H1 (cell line): ENCODE data around the gene LGALS16. TPM values are rescaled to one million over a fixed set of nuclear protein-coding genes. Genes with fewer than 3 reads are reported as not detected.

Experiments
- CTCF ChIA-PET: fragments of 300-600 bp; sonication (Branson Sonifier 250); formaldehyde crosslinking; loops from one replicate; lab custom pipeline; 2021; ENCODE audit not compliant: partially characterized antibody; lab: Charles Lee
- POLR2A ChIA-PET: fragments of 300-600 bp; sonication (Branson Sonifier 250); formaldehyde crosslinking; loops from one replicate; lab custom pipeline; 2021; ENCODE audit warnings: inconsistent platforms; ENCODE audit not compliant: partially characterized antibody; lab: Charles Lee
- DNase-seq, 2 experiments: peaks; one replicate each; pipeline versions ENCODE4 v3.0.0 to v3.0.0-alpha.2; 2010 to 2022; ENCODE audit warnings: low spot score in 2 of 2, low read depth in 1 of 2, mixed read lengths in 1 of 2
- FAIRE-seq: peaks from 2 replicates; lab custom pipeline; 2011; peaks lifted over from hg19 to GRCh38; lab: Jason Lieb, UNC
- H2AFZ ChIP-seq: 2 replicates; pipeline ENCODE4 v1.8.1; 2012; ENCODE audit warnings: low read length, inconsistent platforms
- H2AK5ac ChIP-seq: 2 replicates; pipeline ENCODE4 v1.6.1; 2013; ENCODE audit warnings: low read depth, low read length
- H2BK120ac ChIP-seq: replicated peaks from 2 replicates; pipeline ENCODE3; 2013; ENCODE audit warnings: low read depth, low read length, inconsistent platforms
- H2BK12ac ChIP-seq: 2 replicates; pipeline ENCODE4 v1.6.1; 2013; ENCODE audit warnings: low read depth, low read length
- H2BK15ac ChIP-seq: 2 replicates; pipeline ENCODE4 v1.6.1; 2013; ENCODE audit warnings: low read length
- H2BK20ac ChIP-seq: 2 replicates; pipeline ENCODE4 v1.6.1; 2013; ENCODE audit warnings: low read length
- H2BK5ac ChIP-seq: 2 replicates; pipeline ENCODE4 v1.6.1; 2013; ENCODE audit warnings: low read depth, low read length
- H3K14ac ChIP-seq: 2 replicates; pipeline ENCODE4 v1.6.1; 2013; ENCODE audit warnings: inconsistent platforms; ENCODE audit not compliant: insufficient read length
- H3K18ac ChIP-seq: 2 replicates; pipeline ENCODE4 v1.6.1; 2013; ENCODE audit warnings: low read length; ENCODE audit errors: extremely low read depth
- H3K23ac ChIP-seq: 2 replicates; pipeline ENCODE4 v1.6.1; 2013; ENCODE audit warnings: inconsistent platforms; ENCODE audit not compliant: insufficient read length
- H3K23me2 ChIP-seq: 2 replicates; pipeline ENCODE4 v1.6.1; 2013; ENCODE audit warnings: low read depth, low read length
- H3K27ac ChIP-seq: 2 replicates; pipeline ENCODE4 v1.6.1; 2011; ENCODE audit warnings: low read depth, low read length, inconsistent platforms
- H3K27me3 ChIP-seq, 4 experiments: replicated peaks in 1 of 4; 1 replicate in 1 of 4; 2 replicates in 3 of 4; pipeline versions ENCODE4 v1.6.1 to v1.8.1; 2011 to 2013; ENCODE audit warnings: low read length in 3 of 4, mild to moderate bottlenecking in 3 of 4, inconsistent platforms in 2 of 4, mixed read lengths in 2 of 4, moderate library complexity in 1 of 4; ENCODE audit not compliant: control insufficient read depth in 3 of 4, insufficient read depth in 3 of 4; ENCODE audit errors: extremely low read depth in 1 of 4
- H3K36me3 ChIP-seq, 4 experiments: 2 replicates each; pipeline versions ENCODE4 v1.6.1 to v1.8.1; 2011 to 2013; ENCODE audit warnings: mild to moderate bottlenecking in 4 of 4, low read length in 3 of 4, moderate library complexity in 2 of 4, control low read depth in 1 of 4, inconsistent platforms in 1 of 4; ENCODE audit not compliant: insufficient read depth in 4 of 4, control insufficient read depth in 2 of 4
- H3K4ac ChIP-seq: replicated peaks from 2 replicates; pipeline ENCODE3; 2013; ENCODE audit warnings: low read length, low read depth, mixed read lengths, inconsistent platforms; ENCODE audit not compliant: insufficient read length
- H3K4me1 ChIP-seq, 4 experiments: replicated peaks in 1 of 4; 1 replicate in 1 of 4; 2 replicates in 3 of 4; pipeline versions ENCODE4 v1.6.1 to v1.8.1; 2011 to 2013; ENCODE audit warnings: low read length in 3 of 4, inconsistent platforms in 2 of 4, mixed read lengths in 1 of 4; ENCODE audit not compliant: insufficient read depth in 4 of 4, control insufficient read depth in 3 of 4
- H3K4me2 ChIP-seq, 2 experiments: 2 replicates each; pipeline versions ENCODE4 v1.6.1 to v1.8.1; 2011 to 2013; ENCODE audit warnings: low read depth in 2 of 2, low read length in 2 of 2, control low read depth in 1 of 2, inconsistent platforms in 1 of 2, mild to moderate bottlenecking in 1 of 2; ENCODE audit not compliant: insufficient read depth in 1 of 2
- H3K4me3 ChIP-seq, 4 experiments: fragments of 200-600, 300-600 bp in 1 of 4; sonication (generic), shearing (Covaris generic), sonication (Bioruptor Twin) in 1 of 4; 2 replicates each; pipeline versions ENCODE4 v1.5.1 to v1.8.1; 2011 to 2016; ENCODE audit warnings: low read length in 4 of 4, low read depth in 3 of 4, control low read depth in 2 of 4, inconsistent platforms in 2 of 4, mild to moderate bottlenecking in 2 of 4, mixed read lengths in 1 of 4, moderate library complexity in 1 of 4; ENCODE audit not compliant: insufficient read depth in 2 of 4; ENCODE audit errors: extremely low read depth in 1 of 4
- H3K56ac ChIP-seq: replicated peaks from 2 replicates; pipeline ENCODE3; 2013; ENCODE audit warnings: low read depth, mild to moderate bottlenecking, mixed read lengths, low read length, inconsistent platforms; ENCODE audit not compliant: insufficient read length
- H3K79me1 ChIP-seq: 2 replicates; pipeline ENCODE4 v1.6.1; 2013; ENCODE audit warnings: low read depth, low read length, control low read depth
- H3K79me2 ChIP-seq, 2 experiments: 2 replicates each; pipeline versions ENCODE4 v1.6.1 to v1.8.1; 2012 to 2013; ENCODE audit warnings: low read length in 2 of 2, mild to moderate bottlenecking in 2 of 2, inconsistent platforms in 1 of 2; ENCODE audit not compliant: insufficient read depth in 2 of 2, control insufficient read depth in 1 of 2
- H3K9ac ChIP-seq, 4 experiments: replicated peaks in 1 of 4; 1 replicate in 1 of 4; 2 replicates in 3 of 4; pipeline versions ENCODE4 v1.6.1 to v1.8.1; 2011 to 2013; ENCODE audit warnings: low read depth in 3 of 4, low read length in 3 of 4, control low read depth in 2 of 4, mild to moderate bottlenecking in 2 of 4, moderate library complexity in 2 of 4, inconsistent platforms in 1 of 4; ENCODE audit errors: extremely low read depth in 1 of 4
- H3K9me3 ChIP-seq, 2 experiments: 2 replicates each; pipeline versions ENCODE4 v1.6.1 to v1.8.1; 2012 to 2013; ENCODE audit warnings: mild to moderate bottlenecking in 2 of 2, moderate library complexity in 2 of 2, control low read depth in 1 of 2, inconsistent platforms in 1 of 2, low read depth in 1 of 2, low read length in 1 of 2, mixed read lengths in 1 of 2; ENCODE audit not compliant: insufficient read depth in 2 of 2
- H4K20me1 ChIP-seq, 2 experiments: replicated peaks in 1 of 2; 2 replicates each; pipeline versions ENCODE3 to v1.8.1; 2011 to 2013; ENCODE audit warnings: inconsistent platforms in 2 of 2, low read length in 2 of 2, mild to moderate bottlenecking in 1 of 2; ENCODE audit not compliant: insufficient read depth in 2 of 2, control insufficient read depth in 1 of 2
- H4K5ac ChIP-seq: 2 replicates; pipeline ENCODE4 v1.6.1; 2013; ENCODE audit warnings: low read length, low read depth, mixed read lengths, inconsistent platforms; ENCODE audit not compliant: insufficient read length
- H4K8ac ChIP-seq: 2 replicates; pipeline ENCODE4 v1.8.0; 2013; ENCODE audit warnings: mild to moderate bottlenecking, moderate library complexity, low read length, inconsistent platforms; ENCODE audit not compliant: insufficient read depth; ENCODE audit errors: extremely low read depth
- H4K91ac ChIP-seq: replicated peaks from 2 replicates; pipeline ENCODE3; 2013; ENCODE audit warnings: low read length, mixed read lengths, inconsistent platforms; ENCODE audit not compliant: insufficient read length
- CBX8 ChIP-seq: fragments of 300-800, 300-1000 bp; sonication (generic); IDR thresholded peaks from 2 replicates; pipeline ENCODE4 v1.7.1; 2016; ENCODE audit warnings: low read depth, low read length, borderline replicate concordance
- CTCF ChIP-seq, 3 experiments: IDR thresholded peaks; 1 replicate in 2 of 3; 2 replicates in 1 of 3; pipeline versions ENCODE4 v1.5.1 to v1.6.1; 2011; ENCODE audit warnings: low read length in 3 of 3, mild to moderate bottlenecking in 3 of 3, inconsistent platforms in 2 of 3, low read depth in 1 of 3, moderate library complexity in 1 of 3; ENCODE audit not compliant: insufficient read depth in 1 of 3; ENCODE audit errors: control extremely low read depth in 1 of 3
- EP300 ChIP-seq, 2 experiments: IDR thresholded peaks; 1 replicate in 1 of 2; 2 replicates in 1 of 2; pipeline ENCODE4 v1.6.1; 2011 to 2012; ENCODE audit warnings: low read depth in 2 of 2, low read length in 2 of 2, mild to moderate bottlenecking in 2 of 2, borderline replicate concordance in 1 of 2, inconsistent platforms in 1 of 2, moderate library complexity in 1 of 2
- POU5F1 ChIP-seq: IDR thresholded peaks from 2 replicates; pipeline ENCODE4 v1.6.1; 2011; ENCODE audit warnings: low read depth, mild to moderate bottlenecking, low read length, moderate library complexity
- RAD21 ChIP-seq, 2 experiments: IDR thresholded peaks in 1 of 2; conservative IDR thresholded peaks in 1 of 2; 2 replicates each; pipeline ENCODE4 v1.6.1; 2011; ENCODE audit warnings: low read depth in 2 of 2, low read length in 2 of 2, improper control_type of control experiment in 1 of 2, inconsistent platforms in 1 of 2, mild to moderate bottlenecking in 1 of 2, moderate library complexity in 1 of 2
- SIX5 ChIP-seq: IDR thresholded peaks from 2 replicates; pipeline ENCODE4 v1.6.1; 2011; ENCODE audit warnings: mild to moderate bottlenecking, low read depth, low read length
- TAF1 ChIP-seq: IDR thresholded peaks from 2 replicates; pipeline ENCODE4 v1.6.1; 2011; ENCODE audit warnings: mild to moderate bottlenecking, low read depth, low read length
- TBP ChIP-seq: IDR thresholded peaks from 2 replicates; pipeline ENCODE4 v1.6.1; 2011; ENCODE audit warnings: low read depth, low read length, improper control_type of control experiment
- YY1 ChIP-seq: IDR thresholded peaks from 2 replicates; pipeline ENCODE4 v1.6.1; 2011; ENCODE audit warnings: low read depth, mild to moderate bottlenecking, low read length
- WGBS, 2 experiments: shearing (Covaris generic) in 1 of 2; methylation state at CpG; one replicate each; pipeline versions ENCODE4 v1.1.6 to v1.1.7; 2013 to 2015; ENCODE audit warnings: low lambda C conversion rate in 2 of 2, mixed read lengths in 2 of 2, inconsistent platforms in 1 of 2, low coverage in 1 of 2, missing lambda C conversion rate in 1 of 2; ENCODE audit not compliant: insufficient replicate concordance in 2 of 2, insufficient coverage in 1 of 2, insufficient read length in 1 of 2; ENCODE audit errors: extremely low coverage in 1 of 2, missing lambda C conversion rate in 1 of 2; 5-methylcytosine and 5-hydroxymethylcytosine counted together
- polyA plus RNA-seq, 7 experiments: library from polyadenylated mRNA; depleted of rRNA in 3 of 7; stranded (reverse) in 5 of 7; unstranded in 2 of 7; fragments of >200 nt in 5 of 7; fragments of 200-250 nt in 2 of 7; gene quantifications; 1 replicate in 5 of 7; 2 replicates in 1 of 7; 4 replicates in 1 of 7; pipeline versions ENCODE4 v1.2.1 to v1.2.3, GENCODE V29; 2011 to 2013; ENCODE audit warnings: missing spikeins in 2 of 7, mixed read lengths in 2 of 7
- total RNA-seq: library from RNA; stranded (reverse); fragmentation: NEBNext Ultra II Directional; extraction: Animal tissue kit (Norgen Biotek cat#: 25700); gene quantifications from 2 replicates; pipeline ENCODE4 v1.2.1, GENCODE V29; 2021

Gene LGALS16
- total and polyA plus RNA-seq, 2 of the 8 experiments (the other 6 are each of a cell fraction or from before 2014, with no cell fraction given) = not detected

GRCh38 chr19:39671739-39672363 is 16.1 kb downstream of the LGALS16 start:
- no peak overlapping the region for H2BK5ac ChIP-seq
- FAIRE-seq (peak; percentile 98), DNase-seq (peak; percentile 15 to 50)
- H4K8ac ChIP-seq = no peak overlapping the region
- no peak overlapping the region for H3K4me2 ChIP-seq
- H2BK15ac ChIP-seq = no peak overlapping the region
- no peaks in the 10 kb centered on the region for H3K23me2 ChIP-seq
- no peak overlapping the region for H3K23ac ChIP-seq
- WGBS, 2 experiments = 25% methylated on average over 9 of the region's 9 CpGs; no CpG with 5 or more reads in 1 of the 2 experiments
- H3K79me1 ChIP-seq = no peaks in the 10 kb centered on the region
- no peak overlapping the region for H3K14ac ChIP-seq
- no peak overlapping the region for H3K4ac ChIP-seq
- H3K79me2 ChIP-seq = no peaks in the 10 kb centered on the region
- H2AK5ac ChIP-seq = no peak overlapping the region
- no peak overlapping the region for H2BK120ac ChIP-seq
- no peak overlapping the region for H3K4me3 ChIP-seq
- no peak overlapping the region for H3K18ac ChIP-seq
- no peak overlapping the region for H3K9ac ChIP-seq
- ChIA-PET CTCF (interaction anchor here (0.7 to 7.2 kb wide), 26 partner anchors 10 to 197 kb away, joined by 3 to 108 read pairs (median 4); partner anchors contain the start of genes DLL3 and EID2B), POLR2A (interaction anchor here (1.2 to 1.6 kb wide), 2 partner anchors 164 to 227 kb away, joined by 3 read pairs; partner anchors contain the start of gene SUPT5H)
- no peaks in the 10 kb centered on the region for H3K27me3 ChIP-seq
- H3K27ac ChIP-seq = no peak overlapping the region
- no peaks in the 10 kb centered on the region for H3K36me3 ChIP-seq
- peaks cover 0 to 8% (median 2%) of the 10 kb centered on the region in 4 experiments; a peak in 2 of 7 replicates for H3K4me1 ChIP-seq
- H2BK12ac ChIP-seq = no peak overlapping the region
- no peak overlapping the region for H3K56ac ChIP-seq
- H2AFZ ChIP-seq = peak overlapping the region; percentile 92; the same call in 1 of the 2 replicates
- H4K5ac ChIP-seq = no peak overlapping the region
- no peaks in the 10 kb centered on the region for H3K9me3 ChIP-seq
- no peak overlapping the region for H4K91ac ChIP-seq
- no peaks in the 10 kb centered on the region for H4K20me1 ChIP-seq
- H2BK20ac ChIP-seq = 0 out of 2 replicates have a peak overlapping the region, but pooled peaks have one; percentile 32
- TF ChIP-seq CTCF (IDR thresholded peaks at IDR 0.05; ENCODE audit: control extremely low read depth in 1 of 3, insufficient read depth in 1 of 3, low read depth in 1 of 3, low read length in 3 of 3) (peak in 2 of 3 experiments; percentile 74 to 88; a peak in 3 of 4 replicates), YY1 (0 out of 2 replicates have a peak, but pooled peaks have one; percentile 20), POU5F1 (no peak), RAD21 (IDR thresholded peaks at IDR 0.05 in 1 of 2, conservative IDR thresholded peaks at IDR 0.05 in 1 of 2; ENCODE audit: low read depth in 2 of 2, low read length in 2 of 2) (peak; percentile 95 to 97), TAF1 (no peak), SIX5 (no peak), TBP (no peak), CBX8 (no peak), EP300 (IDR thresholded peaks at IDR 0.05; ENCODE audit: borderline replicate concordance in 1 of 2, low read depth in 2 of 2, low read length in 2 of 2) (no peak)
